IMR-90 (cell line): Measurements from ENCODE around the gene CCDC148. TPM values are rescaled to one million over a fixed set of nuclear protein-coding genes. Genes with fewer than 3 reads are reported as not detected.

ENCODE experiments used
- ATAC-seq: fragments of 200-7000 bp; cut with Tn5 transposase; 2 replicates; pipeline ENCODE4 v1.9.1; 2020; ENCODE audit warnings: low read depth, mild to moderate bottlenecking, moderate library complexity
- BruUV-seq: library from RNA; stranded (reverse); fragments of 400-500 nt; replicated peaks from 2 replicates; lab custom pipeline; 2021; lab: Mats Ljungman, UMichigan
- CTCF ChIA-PET: fragments of 300-600 bp; formaldehyde crosslinking; extraction: SDS; loops from one replicate; lab custom pipeline; 2021; ENCODE audit warnings: antibody characterized with exemption; lab: Yijun Ruan, JAX
- POLR2A ChIA-PET: fragments of 300-600 bp; sonication (Branson Sonifier 250); formaldehyde crosslinking; loops from one replicate; lab custom pipeline; 2022; ENCODE audit warnings: antibody characterized with exemption; ENCODE audit not compliant: unreplicated experiment; lab: Charles Lee
- DNase-seq: peaks from one replicate; pipeline ENCODE4 v3.0.0; 2013
- H2AFZ ChIP-seq: replicated peaks from 2 replicates; pipeline ENCODE3; 2013; ENCODE audit warnings: low read length, mild to moderate bottlenecking; ENCODE audit not compliant: poor library complexity
- H2AK5ac ChIP-seq: 2 replicates; pipeline ENCODE4 v1.6.1; 2013; ENCODE audit warnings: low read depth, low read length, inconsistent platforms
- H2AK9ac ChIP-seq: replicated peaks from 2 replicates; pipeline ENCODE3; 2013; ENCODE audit warnings: mild to moderate bottlenecking, low read depth, low read length, moderate library complexity; ENCODE audit not compliant: poor library complexity
- H2BK120ac ChIP-seq: 2 replicates; pipeline ENCODE4 v1.6.1; 2013; ENCODE audit warnings: low read depth, low read length, inconsistent platforms
- H2BK15ac ChIP-seq: 3 replicates; pipeline ENCODE4 v1.6.1; 2013; ENCODE audit warnings: low read depth, low read length, inconsistent platforms
- H2BK20ac ChIP-seq: 2 replicates; pipeline ENCODE4 v1.6.1; 2013; ENCODE audit warnings: low read depth, mild to moderate bottlenecking, inconsistent platforms, low read length, moderate library complexity
- H2BK5ac ChIP-seq: 2 replicates; pipeline ENCODE4 v1.6.1; 2013; ENCODE audit warnings: mild to moderate bottlenecking, low read depth, low read length, inconsistent platforms; ENCODE audit not compliant: poor library complexity, severe bottlenecking
- H3K14ac ChIP-seq: replicated peaks from 2 replicates; pipeline ENCODE4 v1.6.1; 2013; ENCODE audit warnings: low read depth, low read length, inconsistent platforms
- H3K18ac ChIP-seq: 2 replicates; pipeline ENCODE4 v1.6.1; 2013; ENCODE audit warnings: low read depth, low read length, control low read depth
- H3K23ac ChIP-seq: 2 replicates; pipeline ENCODE4 v1.6.1; 2013; ENCODE audit warnings: low read depth, low read length, inconsistent platforms
- H3K27ac ChIP-seq: 2 replicates; pipeline ENCODE4 v1.5.1; 2013; ENCODE audit warnings: mild to moderate bottlenecking, control low read depth, low read length; ENCODE audit not compliant: insufficient read depth
- H3K27me3 ChIP-seq: 2 replicates; pipeline ENCODE4 v1.6.1; 2013; ENCODE audit warnings: low read length; ENCODE audit not compliant: control insufficient read depth, insufficient read depth
- H3K36me3 ChIP-seq: 2 replicates; pipeline ENCODE4 v1.6.1; 2013; ENCODE audit warnings: low read length, mixed read lengths; ENCODE audit not compliant: control insufficient read depth, insufficient read depth
- H3K4ac ChIP-seq: 2 replicates; pipeline ENCODE4 v1.6.1; 2013; ENCODE audit warnings: low read depth, low read length, inconsistent platforms
- H3K4me1 ChIP-seq: 2 replicates; pipeline ENCODE4 v1.6.1; 2013; ENCODE audit warnings: low read length, mixed read lengths; ENCODE audit not compliant: control insufficient read depth, insufficient read depth
- H3K4me2 ChIP-seq: 2 replicates; pipeline ENCODE4 v1.6.1; 2013; ENCODE audit warnings: low read depth, mild to moderate bottlenecking, control low read depth, low read length, moderate library complexity
- H3K4me3 ChIP-seq: 2 replicates; pipeline ENCODE4 v1.5.1; 2013; ENCODE audit warnings: low read depth, mild to moderate bottlenecking, control low read depth, low read length, moderate library complexity; ENCODE audit not compliant: insufficient read depth
- H3K56ac ChIP-seq: 2 replicates; pipeline ENCODE4 v1.6.1; 2013; ENCODE audit warnings: low read length, inconsistent platforms; ENCODE audit not compliant: insufficient read depth; ENCODE audit errors: extremely low read depth
- H3K79me1 ChIP-seq, 2 experiments: 2 replicates each; pipeline ENCODE4 v1.6.1; 2013; ENCODE audit warnings: low read length in 2 of 2, inconsistent platforms in 1 of 2, low read depth in 1 of 2
- H3K9ac ChIP-seq: 2 replicates; pipeline ENCODE4 v1.6.1; 2013; ENCODE audit warnings: low read depth, low read length, control low read depth
- H3K9me1 ChIP-seq: 2 replicates; pipeline ENCODE4 v1.6.1; 2013; ENCODE audit warnings: low read length, inconsistent platforms; ENCODE audit not compliant: insufficient read depth
- H3K9me3 ChIP-seq: 2 replicates; pipeline ENCODE4 v1.6.1; 2013; ENCODE audit warnings: low read length; ENCODE audit not compliant: control insufficient read depth, insufficient read depth
- H4K20me1 ChIP-seq: 2 replicates; pipeline ENCODE4 v1.6.1; 2013; ENCODE audit warnings: low read length, inconsistent platforms; ENCODE audit not compliant: insufficient read depth
- H4K5ac ChIP-seq: 2 replicates; pipeline ENCODE4 v1.6.1; 2013; ENCODE audit warnings: mild to moderate bottlenecking, low read depth, low read length, control low read depth
- H4K8ac ChIP-seq, 2 experiments: 2 replicates each; pipeline ENCODE4 v1.6.1; 2013; ENCODE audit warnings: low read depth in 2 of 2, low read length in 2 of 2, control low read depth in 1 of 2, inconsistent platforms in 1 of 2
- H4K91ac ChIP-seq: 2 replicates; pipeline ENCODE4 v1.6.1; 2013; ENCODE audit warnings: low read depth, low read length, inconsistent platforms; ENCODE audit not compliant: insufficient read depth
- BHLHE40 ChIP-seq: fragments of 150-350 bp; IDR thresholded peaks from 2 replicates; pipeline ENCODE4 v1.6.1; 2016; ENCODE audit warnings: mild to moderate bottlenecking, low read depth, low read length
- CEBPB ChIP-seq: IDR thresholded peaks from 2 replicates; pipeline ENCODE4 v1.6.1; 2012; ENCODE audit warnings: low read depth, low read length, improper control_type of control experiment
- CHD1 ChIP-seq: IDR thresholded peaks from 2 replicates; pipeline ENCODE4 v1.6.1; 2012; ENCODE audit warnings: low read depth, low read length, improper control_type of control experiment
- CTCF ChIP-seq: conservative IDR thresholded peaks from 2 replicates; pipeline ENCODE4 v1.5.1; 2012; ENCODE audit warnings: mild to moderate bottlenecking, low read depth, low read length, improper control_type of control experiment
- ELK1 ChIP-seq: fragments of 150-350 bp; IDR thresholded peaks from 2 replicates; pipeline ENCODE4 v1.6.1; 2016; ENCODE audit warnings: low read depth, mild to moderate bottlenecking, low read length, moderate library complexity, borderline replicate concordance
- FOS ChIP-seq: fragments of 150-350 bp; IDR thresholded peaks from 2 replicates; pipeline ENCODE4 v1.6.1; 2016; ENCODE audit warnings: low read depth, low read length
- MAFK ChIP-seq: IDR thresholded peaks from 2 replicates; pipeline ENCODE4 v1.6.1; 2012; ENCODE audit warnings: low read depth, low read length, improper control_type of control experiment
- MAZ ChIP-seq: IDR thresholded peaks from 2 replicates; pipeline ENCODE4 v1.6.1; 2012; ENCODE audit warnings: low read depth, mild to moderate bottlenecking, low read length, improper control_type of control experiment, moderate library complexity, borderline replicate concordance
- MXI1 ChIP-seq: IDR thresholded peaks from 2 replicates; pipeline ENCODE4 v1.6.1; 2012; ENCODE audit warnings: low read depth, mild to moderate bottlenecking, low read length, moderate library complexity, borderline replicate concordance
- NFE2L2 ChIP-seq: fragments of 150-350 bp; IDR thresholded peaks from 2 replicates; pipeline ENCODE4 v1.6.1; 2016; ENCODE audit warnings: low read depth, mild to moderate bottlenecking, low read length
- POLR2A ChIP-seq: IDR thresholded peaks from 2 replicates; pipeline ENCODE4 v1.6.1; 2012; ENCODE audit warnings: mild to moderate bottlenecking, low read depth, low read length
- RAD21 ChIP-seq: IDR thresholded peaks from 2 replicates; pipeline ENCODE4 v1.6.1; 2012; ENCODE audit warnings: low read length, improper control_type of control experiment
- RCOR1 ChIP-seq: IDR thresholded peaks from 2 replicates; pipeline ENCODE4 v1.6.1; 2012; ENCODE audit warnings: mild to moderate bottlenecking, low read length, improper control_type of control experiment; ENCODE audit not compliant: insufficient replicate concordance
- RFX5 ChIP-seq: IDR thresholded peaks from 2 replicates; pipeline ENCODE4 v1.8.0; 2012; ENCODE audit warnings: low read depth, mild to moderate bottlenecking, low read length, moderate library complexity
- SMC3 ChIP-seq: fragments of 150-350 bp; IDR thresholded peaks from 2 replicates; pipeline ENCODE4 v1.6.1; 2016; ENCODE audit warnings: low read depth, mild to moderate bottlenecking, antibody characterized with exemption, low read length, moderate library complexity
- WGBS, 2 experiments: methylation state at CpG; one replicate each; pipeline versions ENCODE4 v1.1.5 to v1.1.7; 2013; ENCODE audit warnings: missing lambda C conversion rate in 2 of 2; ENCODE audit not compliant: insufficient read length in 1 of 2; ENCODE audit errors: extremely low coverage in 2 of 2; 5-methylcytosine and 5-hydroxymethylcytosine counted together
- dilution Hi-C: fragments of 300-500 bp; cut with HindIII; formaldehyde crosslinking; loops from one replicate; pipeline ENCODE4 v1.14.3; 2018; ENCODE audit warnings: low sequenced_read_pairs; ENCODE audit not compliant: unreplicated experiment
- in situ Hi-C: fragments of 300-500 bp; cut with MboI; formaldehyde crosslinking; loops from 3 replicates; pipeline ENCODE4 v1.14.3; 2019; ENCODE audit warnings: low sequenced_read_pairs, inconsistent platforms, mixed read lengths
- intact Hi-C: fragments of 100-400 bp; cut with micrococcal nuclease; formaldehyde crosslinking; loops from 2 replicates; pipeline ENCODE4 v1.10.0; 2022
- polyA plus RNA-seq, 3 experiments: library from polyadenylated mRNA; depleted of rRNA; stranded (reverse); fragments of >200 nt; gene quantifications; 2 replicates each; pipeline ENCODE4 v1.2.3, GENCODE V29; 2012; ENCODE audit warnings: low replicate concordance in 1 of 3
- total RNA-seq: library from RNA; depleted of rRNA; stranded (reverse); fragments of >200 nt; gene quantifications from 2 replicates; pipeline ENCODE4 v1.2.3, GENCODE V29; 2012
- TF ChIP-seq, protein P1 (sequence below): fragments of 150-350 bp; IDR thresholded peaks from 2 replicates; pipeline ENCODE4 v1.6.1; 2017; ENCODE audit warnings: mild to moderate bottlenecking, antibody characterized with exemption, low read length, low read depth

CCDC148 gene
- total and polyA plus RNA-seq, 2 of the 4 experiments (the other 2 are of a cell fraction), result 0.18 to 0.31 TPM

DNA sequence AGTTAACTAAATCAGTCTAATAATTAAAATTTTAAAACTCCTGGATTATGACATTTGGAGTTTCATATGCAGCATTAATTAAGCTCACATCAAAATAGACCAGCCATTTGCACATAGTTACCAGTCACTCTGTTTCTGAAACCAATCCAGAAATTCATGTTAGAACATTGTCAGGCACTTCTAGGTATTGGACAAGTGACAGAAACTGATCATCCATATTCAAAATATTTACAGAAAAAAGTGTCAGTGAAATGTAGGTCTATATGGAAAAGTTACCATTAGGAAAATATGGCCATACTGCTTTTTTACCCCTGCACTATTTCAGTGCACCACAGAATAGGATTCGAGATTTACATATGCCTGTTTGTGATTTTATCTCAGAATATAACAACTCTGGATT lies 321.5 kb downstream of the CCDC148 start:
- no peak overlapping the region for H2BK20ac ChIP-seq
- no CpG with 5 or more reads among the region's 1 CpG for WGBS, 2 experiments
- no peaks in the 10 kb centered on the region for H3K9me1 ChIP-seq
- no peak overlapping the region for H3K9ac ChIP-seq
- DNase-seq, result no peak
- in situ Hi-C loops, result no loop called here
- no peak overlapping the region for H3K4me2 ChIP-seq
- H2AK9ac ChIP-seq, result no peak overlapping the region
- H2AFZ ChIP-seq, result no peak overlapping the region
- no peaks in the 10 kb centered on the region for H3K36me3 ChIP-seq
- H2AK5ac ChIP-seq, result no peak overlapping the region
- no peak overlapping the region for H3K18ac ChIP-seq
- no peak for ATAC-seq
- no peak overlapping the region for H3K23ac ChIP-seq
- no peak overlapping the region for H3K4ac ChIP-seq
- peaks cover 1% of the 10 kb centered on the region; the same call in 1 of the 2 replicates for H3K27me3 ChIP-seq
- H3K14ac ChIP-seq, result no peak overlapping the region
- no peak overlapping the region for H4K5ac ChIP-seq
- H3K9me3 ChIP-seq, result no peaks in the 10 kb centered on the region
- ChIA-PET POLR2A (no interaction called here), CTCF (no interaction called here)
- no peak overlapping the region for H4K91ac ChIP-seq
- no peaks in the 10 kb centered on the region for H3K79me1 ChIP-seq
- H4K8ac ChIP-seq, result no peak overlapping the region
- no peak overlapping the region for H2BK15ac ChIP-seq
- no peak overlapping the region for H3K27ac ChIP-seq
- no TSS peak for BruUV-seq
- dilution Hi-C loops, result no loop called here
- H4K20me1 ChIP-seq, result no peaks in the 10 kb centered on the region
- TF ChIP-seq MXI1 (no peak), SMC3 (no peak), RFX5 (no peak), FOS (no peak), CTCF (no peak), BHLHE40 (no peak), RCOR1 (no peak), ELK1 (no peak), RAD21 (no peak), MAZ (no peak), MAFK (no peak), CEBPB (no peak), CHD1 (no peak), NFE2L2 (no peak), POLR2A (no peak)
- TF ChIP-seq, protein P1, sequence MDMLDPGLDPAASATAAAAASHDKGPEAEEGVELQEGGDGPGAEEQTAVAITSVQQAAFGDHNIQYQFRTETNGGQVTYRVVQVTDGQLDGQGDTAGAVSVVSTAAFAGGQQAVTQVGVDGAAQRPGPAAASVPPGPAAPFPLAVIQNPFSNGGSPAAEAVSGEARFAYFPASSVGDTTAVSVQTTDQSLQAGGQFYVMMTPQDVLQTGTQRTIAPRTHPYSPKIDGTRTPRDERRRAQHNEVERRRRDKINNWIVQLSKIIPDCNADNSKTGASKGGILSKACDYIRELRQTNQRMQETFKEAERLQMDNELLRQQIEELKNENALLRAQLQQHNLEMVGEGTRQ, result no peak
- H3K4me1 ChIP-seq, result no peaks in the 10 kb centered on the region
- no peak overlapping the region for H3K56ac ChIP-seq
- no peak overlapping the region for H2BK5ac ChIP-seq
- H2BK120ac ChIP-seq, result no peak overlapping the region
- no peak overlapping the region for H3K4me3 ChIP-seq
- intact Hi-C loops, result no loop called here
